Stimulated activated naive CD8-positive, alpha-beta T cell treated with anti-CD3 and anti-CD28 coated beads, Interleukin-15, Interleukin-2, amounts not matched to agents 100 ng/mL and 50 ng/mL, for 24 hours (primary cell): Measurements from ENCODE around the gene DNAL1.

ENCODE experiments used
- H3K27ac Mint-ChIP-seq: one replicate; pipeline ENCODE4 v1.8.0; 2021; ENCODE audit warnings: mild to moderate bottlenecking, mixed read lengths
- H3K27me3 Mint-ChIP-seq: one replicate; pipeline ENCODE4 v1.8.0; 2021; ENCODE audit warnings: mixed read lengths
- H3K36me3 Mint-ChIP-seq: one replicate; pipeline ENCODE4 v1.8.0; 2021; ENCODE audit warnings: low read depth, mixed read lengths
- H3K4me1 Mint-ChIP-seq: one replicate; pipeline ENCODE4 v1.8.0; 2021; ENCODE audit warnings: low read depth, mixed read lengths
- H3K4me3 Mint-ChIP-seq: one replicate; pipeline ENCODE4 v1.8.0; 2021; ENCODE audit warnings: mild to moderate bottlenecking, mixed read lengths
- H3K9me3 Mint-ChIP-seq: one replicate; pipeline ENCODE4 v1.8.0; 2021; ENCODE audit warnings: mixed read lengths

DNAL1 gene

GRCh38 chr14:73644531-73645247 is at the start of gene DNAL1:
Gene DNAL1, plus strand, starts transcription at chr14:73644986. Its CDS starts 54 bp downstream, at chr14:73645040.
- Mint-ChIP-seq H3K9me3 (no peaks in the 10 kb centered on the region), H3K4me3 (peak within 1 kb of the TSS; percentile 98), H3K36me3 (no peaks in the 10 kb centered on the region), H3K4me1 (peaks cover 17% of the 10 kb centered on the region), H3K27me3 (no peaks in the 10 kb centered on the region), H3K27ac (peak within 1 kb of the TSS; percentile 91)

GRCh38 chr14:73599499-73599898 is 45.3 kb upstream of the DNAL1 start:
- H3K9me3 Mint-ChIP-seq, result no peaks in the 10 kb centered on the region
- H3K4me1 Mint-ChIP-seq, result no peaks in the 10 kb centered on the region
- no peak overlapping the region for H3K27ac Mint-ChIP-seq
- H3K27me3 Mint-ChIP-seq, result no peaks in the 10 kb centered on the region
- H3K4me3 Mint-ChIP-seq, result no peak overlapping the region
- no peaks in the 10 kb centered on the region for H3K36me3 Mint-ChIP-seq

- no peaks in the 10 kb centered on the region for H3K9me3 Mint-ChIP-seq
- no peak overlapping the region for H3K27ac Mint-ChIP-seq
- no peaks in the 10 kb centered on the region for H3K36me3 Mint-ChIP-seq
- no peaks in the 10 kb centered on the region for H3K4me1 Mint-ChIP-seq
- H3K27me3 Mint-ChIP-seq, result peaks cover 6% of the 10 kb centered on the region
- no peak overlapping the region for H3K4me3 Mint-ChIP-seq
Observed at GRCh38 chr14:73602994-73603393, 41.8 kb upstream of the DNAL1 start.

GRCh38 chr14:73606271-73606670 is 38.5 kb upstream of the DNAL1 start:
- Mint-ChIP-seq H3K27me3 (peaks cover 6% of the 10 kb centered on the region), H3K27ac (no peak overlapping the region), H3K9me3 (no peaks in the 10 kb centered on the region), H3K4me1 (no peaks in the 10 kb centered on the region), H3K4me3 (no peak overlapping the region), H3K36me3 (no peaks in the 10 kb centered on the region)

GRCh38 chr14:73607241-73607640 is 37.5 kb upstream of the DNAL1 start:
- Mint-ChIP-seq H3K36me3 (no peaks in the 10 kb centered on the region), H3K4me3 (no peak overlapping the region), H3K27ac (no peak overlapping the region), H3K9me3 (no peaks in the 10 kb centered on the region), H3K4me1 (no peaks in the 10 kb centered on the region), H3K27me3 (peaks cover 6% of the 10 kb centered on the region)

GRCh38 chr14:73610687-73611086 is 34.1 kb upstream of the DNAL1 start:
- H3K9me3 Mint-ChIP-seq, result no peaks in the 10 kb centered on the region
- H3K4me1 Mint-ChIP-seq, result no peaks in the 10 kb centered on the region
- H3K27me3 Mint-ChIP-seq, result peaks cover 7% of the 10 kb centered on the region
- no peak overlapping the region for H3K4me3 Mint-ChIP-seq
- H3K36me3 Mint-ChIP-seq, result no peaks in the 10 kb centered on the region
- H3K27ac Mint-ChIP-seq, result no peak overlapping the region

GRCh38 chr14:73612339-73613045 is 32.3 kb upstream of the DNAL1 start, which contains the start of gene ACOT6:
Gene ACOT6, plus strand, starts transcription at chr14:73612517. Its CDS starts 55 bp downstream, at chr14:73612572.
- Mint-ChIP-seq H3K27me3 (peaks cover 7% of the 10 kb centered on the region), H3K9me3 (no peaks in the 10 kb centered on the region), H3K4me1 (no peaks in the 10 kb centered on the region), H3K4me3 (peak within 1 kb of the TSS; percentile 82), H3K27ac (no peak within 1 kb of the TSS), H3K36me3 (no peaks in the 10 kb centered on the region)

GRCh38 chr14:73613046-73613383 is 31.8 kb upstream of the DNAL1 start:
- Mint-ChIP-seq H3K9me3 (no peaks in the 10 kb centered on the region), H3K27ac (no peak overlapping the region), H3K4me1 (no peaks in the 10 kb centered on the region)

GRCh38 chr14:73613419-73613963 is 31.3 kb upstream of the DNAL1 start:
- Mint-ChIP-seq H3K4me3 (peak overlapping the region; percentile 82), H3K27ac (no peak overlapping the region), H3K36me3 (no peaks in the 10 kb centered on the region), H3K9me3 (no peaks in the 10 kb centered on the region), H3K4me1 (no peaks in the 10 kb centered on the region), H3K27me3 (peaks cover 7% of the 10 kb centered on the region)

More at GRCh38 chr14:73613046-73613383, 31.8 kb upstream of the DNAL1 start:
- peaks cover 7% of the 10 kb centered on the region for H3K27me3 Mint-ChIP-seq
- peak overlapping the region; percentile 82 for H3K4me3 Mint-ChIP-seq
- H3K36me3 Mint-ChIP-seq, result no peaks in the 10 kb centered on the region

GRCh38 chr14:73616831-73617230 is 28.0 kb upstream of the DNAL1 start:
- peaks cover 7% of the 10 kb centered on the region for H3K27me3 Mint-ChIP-seq
- no peaks in the 10 kb centered on the region for H3K36me3 Mint-ChIP-seq
- H3K4me3 Mint-ChIP-seq, result no peak overlapping the region
- H3K27ac Mint-ChIP-seq, result no peak overlapping the region
- H3K4me1 Mint-ChIP-seq, result no peaks in the 10 kb centered on the region
- H3K9me3 Mint-ChIP-seq, result no peaks in the 10 kb centered on the region

- Mint-ChIP-seq H3K27ac (no peak overlapping the region), H3K4me1 (no peaks in the 10 kb centered on the region), H3K27me3 (no peaks in the 10 kb centered on the region), H3K9me3 (no peaks in the 10 kb centered on the region), H3K36me3 (no peaks in the 10 kb centered on the region), H3K4me3 (no peak overlapping the region)
Observed at GRCh38 chr14:73619524-73619923, 25.3 kb upstream of the DNAL1 start.

- H3K27me3 Mint-ChIP-seq, result no peaks in the 10 kb centered on the region
- H3K4me3 Mint-ChIP-seq, result no peak overlapping the region
Observed at GRCh38 chr14:73620268-73620667, 24.5 kb upstream of the DNAL1 start.

GRCh38 chr14:73623504-73624054 is 21.2 kb upstream of the DNAL1 start:
- H3K27ac Mint-ChIP-seq, result no peak overlapping the region
- H3K9me3 Mint-ChIP-seq, result no peaks in the 10 kb centered on the region

More at GRCh38 chr14:73620268-73620667, 24.5 kb upstream of the DNAL1 start:
- no peaks in the 10 kb centered on the region for H3K9me3 Mint-ChIP-seq
- H3K36me3 Mint-ChIP-seq, result no peaks in the 10 kb centered on the region
- H3K27ac Mint-ChIP-seq, result no peak overlapping the region
- H3K4me1 Mint-ChIP-seq, result no peaks in the 10 kb centered on the region

GRCh38 chr14:73625706-73626105 is 19.1 kb upstream of the DNAL1 start:
- Mint-ChIP-seq H3K27me3 (no peaks in the 10 kb centered on the region), H3K36me3 (no peaks in the 10 kb centered on the region), H3K9me3 (no peaks in the 10 kb centered on the region), H3K4me3 (no peak overlapping the region), H3K4me1 (no peaks in the 10 kb centered on the region), H3K27ac (no peak overlapping the region)

More at GRCh38 chr14:73623504-73624054, 21.2 kb upstream of the DNAL1 start:
- Mint-ChIP-seq H3K36me3 (no peaks in the 10 kb centered on the region), H3K4me1 (no peaks in the 10 kb centered on the region), H3K27me3 (no peaks in the 10 kb centered on the region), H3K4me3 (no peak overlapping the region)

- no peaks in the 10 kb centered on the region for H3K4me1 Mint-ChIP-seq
- no peak overlapping the region for H3K4me3 Mint-ChIP-seq
- H3K36me3 Mint-ChIP-seq, result no peaks in the 10 kb centered on the region
- H3K27me3 Mint-ChIP-seq, result no peaks in the 10 kb centered on the region
- H3K9me3 Mint-ChIP-seq, result no peaks in the 10 kb centered on the region
- H3K27ac Mint-ChIP-seq, result no peak overlapping the region
Observed at GRCh38 chr14:73627151-73627558, 17.6 kb upstream of the DNAL1 start.
